HL-60 (cell line): ENCODE measurements around the gene PDE6D.

ENCODE experiments used
- DNase-seq, 2 experiments: peaks; one replicate each; pipeline ENCODE4 v3.0.0-alpha.2; 2010 to 2020; ENCODE audit warnings: low read depth in 1 of 2, low spot score in 1 of 2
- H3K27ac ChIP-seq: fragments of 250-450 bp; sonication (Bioruptor Pico); replicated peaks from 2 replicates; pipeline ENCODE4 v1.5.1; 2020; ENCODE audit warnings: mild to moderate bottlenecking, moderate library complexity
- H3K27me3 ChIP-seq: fragments of 250-450 bp; sonication (Bioruptor Pico); 2 replicates; pipeline ENCODE4 v1.5.1; 2021; ENCODE audit warnings: mild to moderate bottlenecking, moderate library complexity; ENCODE audit not compliant: insufficient read depth, poor library complexity, severe bottlenecking
- H3K4me3 ChIP-seq: replicated peaks from 2 replicates; pipeline ENCODE4 v1.5.1; 2011; ENCODE audit warnings: mild to moderate bottlenecking, control low read depth, low read length; ENCODE audit not compliant: insufficient read depth
- CTCF ChIP-seq: IDR thresholded peaks from one replicate; pipeline ENCODE4 v1.5.1; 2011; ENCODE audit warnings: low read length, control low read depth, inconsistent platforms; ENCODE audit not compliant: insufficient read depth
- GABPA ChIP-seq: IDR thresholded peaks from 2 replicates; pipeline ENCODE4 v1.6.1; 2012; ENCODE audit warnings: low read depth
- POLR2AphosphoS5 ChIP-seq: IDR thresholded peaks from 2 replicates; pipeline ENCODE4 v1.6.1; 2012; ENCODE audit warnings: low read depth
- REST ChIP-seq: IDR thresholded peaks from 2 replicates; pipeline ENCODE4 v1.6.1; 2012; ENCODE audit warnings: low read depth; ENCODE audit not compliant: insufficient replicate concordance
- SPI1 ChIP-seq: IDR thresholded peaks from 2 replicates; pipeline ENCODE4 v1.6.1; 2012; ENCODE audit warnings: low read depth, mild to moderate bottlenecking, borderline replicate concordance

Gene PDE6D

GRCh38 chr2:231720987-231721966 is 59.8 kb downstream of the PDE6D start:
- no peak for DNase-seq
- Histone ChIP-seq H3K27ac (no peak overlapping the region), H3K4me3 (no peak overlapping the region), H3K27me3 (no peaks in the 10 kb centered on the region)
- TF ChIP-seq REST, result no peak
- no peak for TF ChIP-seq POLR2AphosphoS5
- TF ChIP-seq SPI1, result no peak
- no peak for TF ChIP-seq CTCF
- TF ChIP-seq GABPA, result no peak

- no peaks in the 10 kb centered on the region for H3K27me3 ChIP-seq
- H3K27ac ChIP-seq, result no peak overlapping the region
- no peak for DNase-seq
Observed at GRCh38 chr2:231720292-231720986, 60.6 kb downstream of the PDE6D start.

More at GRCh38 chr2:231720292-231720986, 60.6 kb downstream of the PDE6D start:
- H3K4me3 ChIP-seq, result no peak overlapping the region
- no peak for TF ChIP-seq GABPA
- no peak for TF ChIP-seq REST
- no peak for TF ChIP-seq SPI1
- no peak for TF ChIP-seq CTCF
- TF ChIP-seq POLR2AphosphoS5, result no peak
